Endothelial cell (in vitro differentiated cells): ENCODE data around the gene DNAH3. TPM values are rescaled to one million over a fixed set of nuclear protein-coding genes. Genes with fewer than 3 reads are reported as not detected.

Experiments
- DNase-seq: peaks from one replicate; pipeline ENCODE4 v3.0.0; 2021; ENCODE audit warnings: low spot score
- H3K27ac Mint-ChIP-seq: one replicate; pipeline ENCODE4 v1.8.0; 2021; ENCODE audit warnings: mixed read lengths, inconsistent platforms; ENCODE audit not compliant: unreplicated experiment
- H3K27me3 Mint-ChIP-seq: one replicate; pipeline ENCODE4 v1.8.0; 2021; ENCODE audit warnings: mild to moderate bottlenecking, moderate library complexity, mixed read lengths, inconsistent platforms; ENCODE audit not compliant: unreplicated experiment
- H3K36me3 Mint-ChIP-seq: one replicate; pipeline ENCODE4 v1.8.0; 2021; ENCODE audit warnings: mild to moderate bottlenecking, low read depth, mixed read lengths, inconsistent platforms; ENCODE audit not compliant: unreplicated experiment
- H3K4me1 Mint-ChIP-seq: one replicate; pipeline ENCODE4 v1.8.0; 2021; ENCODE audit warnings: mild to moderate bottlenecking, mixed read lengths, inconsistent platforms; ENCODE audit not compliant: unreplicated experiment
- H3K4me3 Mint-ChIP-seq: one replicate; pipeline ENCODE4 v1.8.0; 2021; ENCODE audit warnings: mild to moderate bottlenecking, mixed read lengths, inconsistent platforms; ENCODE audit not compliant: unreplicated experiment
- H3K9me3 Mint-ChIP-seq: one replicate; pipeline ENCODE4 v1.8.0; 2021; ENCODE audit warnings: mixed read lengths, inconsistent platforms; ENCODE audit not compliant: unreplicated experiment
- CTCF ChIP-seq: fragments of 200-600 bp; sonication (generic); IDR thresholded peaks from one replicate; pipeline ENCODE4 v1.5.0; 2021; ENCODE audit warnings: antibody characterized with exemption; ENCODE audit not compliant: unreplicated experiment
- total RNA-seq: library from RNA; stranded (reverse); fragmentation: NEBNext Ultra II Directional; extraction: Animal tissue kit (Norgen Biotek cat#: 25700); gene quantifications from one replicate; pipeline ENCODE4 v1.2.1, GENCODE V29; 2021; ENCODE audit not compliant: unreplicated experiment

The DNAH3 gene
- total RNA-seq, 1 donor from 2014 or later = 0.05 TPM

DNA sequence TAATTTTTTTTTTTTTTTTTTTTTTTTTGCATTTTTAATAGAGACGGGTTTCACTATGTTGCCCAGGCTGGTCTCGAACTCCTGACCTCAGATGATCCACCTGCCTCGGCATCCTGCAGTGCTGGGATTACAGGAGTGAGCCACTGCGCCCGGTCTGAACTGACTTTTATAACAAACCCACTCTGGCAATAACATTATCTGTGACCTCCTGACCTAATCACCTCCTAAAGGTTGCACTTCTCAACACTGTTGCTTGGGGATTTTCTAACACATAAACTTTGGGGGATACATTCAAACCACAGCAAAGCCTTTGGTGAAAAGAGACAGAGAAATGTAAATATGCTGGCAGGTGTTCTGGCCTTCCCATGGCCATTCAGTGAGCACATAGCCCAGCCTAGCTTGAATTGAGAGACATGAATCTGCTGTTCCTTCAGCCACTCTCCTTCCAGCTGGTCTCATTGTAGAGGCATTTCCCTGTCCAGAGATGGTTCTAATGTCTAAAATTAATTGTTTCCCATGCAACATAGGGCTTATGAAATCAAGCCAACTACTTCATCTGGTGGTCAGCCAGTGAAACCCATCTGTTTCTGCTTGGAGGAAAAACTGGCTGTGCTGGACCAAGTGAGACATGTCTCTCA lies 221.8 kb downstream of the DNAH3 start:
- Mint-ChIP-seq H3K9me3 (no peaks in the 10 kb centered on the region), H3K27me3 (no peaks in the 10 kb centered on the region), H3K27ac (no peak overlapping the region), H3K36me3 (peaks cover 4% of the 10 kb centered on the region), H3K4me3 (no peak overlapping the region), H3K4me1 (no peaks in the 10 kb centered on the region)
- TF ChIP-seq CTCF = no peak
- no peak for DNase-seq

GRCh38 chr16:20925751-20926150 lies 224.9 kb downstream of the DNAH3 start:
- Mint-ChIP-seq H3K36me3 (peaks cover 4% of the 10 kb centered on the region), H3K27me3 (no peaks in the 10 kb centered on the region), H3K4me1 (no peaks in the 10 kb centered on the region), H3K9me3 (no peaks in the 10 kb centered on the region), H3K27ac (no peak overlapping the region), H3K4me3 (no peak overlapping the region)
- DNase-seq = no peak
- no peak for TF ChIP-seq CTCF

DNA sequence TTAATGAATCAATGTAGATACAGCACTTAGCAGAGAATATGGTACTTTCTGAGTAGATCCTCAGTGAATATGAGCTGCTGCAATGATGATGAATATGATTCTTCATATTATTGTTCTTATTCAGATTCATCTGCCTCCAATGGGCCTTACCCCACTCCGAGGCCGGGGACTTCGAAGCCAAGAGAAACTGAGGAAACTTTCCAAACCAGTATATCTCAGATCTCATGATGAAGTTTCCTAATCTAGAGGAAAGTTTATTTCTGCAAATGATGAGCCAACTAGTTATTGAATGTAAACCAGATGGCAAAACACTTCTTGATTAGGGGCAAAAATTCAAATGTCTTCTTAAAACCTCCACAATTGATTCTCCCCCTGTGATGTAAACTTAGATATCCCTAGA lies 226.8 kb downstream of the DNAH3 start:
- no peak for DNase-seq
- Mint-ChIP-seq H3K4me3 (no peak overlapping the region), H3K9me3 (no peaks in the 10 kb centered on the region), H3K36me3 (peaks cover 4% of the 10 kb centered on the region), H3K4me1 (no peaks in the 10 kb centered on the region), H3K27me3 (peaks cover 1% of the 10 kb centered on the region), H3K27ac (no peak overlapping the region)
- no peak for TF ChIP-seq CTCF

DNA sequence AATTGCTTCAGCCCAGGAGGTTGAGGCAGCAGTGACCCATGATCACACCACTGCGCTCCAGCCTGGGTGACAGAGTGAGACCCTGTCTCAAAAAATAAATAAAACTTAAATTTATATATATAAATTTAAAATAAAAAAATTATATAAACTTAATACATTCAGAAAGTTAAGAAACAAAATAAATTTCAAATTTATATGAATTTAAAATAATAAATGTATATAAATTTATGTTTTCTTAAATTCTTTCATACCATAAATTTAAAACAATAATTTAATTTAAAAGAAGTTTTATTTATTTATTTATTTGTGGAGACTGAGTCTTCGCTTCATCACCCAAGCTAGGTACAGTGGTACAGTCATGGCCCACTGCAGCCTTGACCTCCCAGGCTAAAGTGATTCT lies 229.8 kb downstream of the DNAH3 start:
- no peak for DNase-seq
- Mint-ChIP-seq H3K9me3 (no peaks in the 10 kb centered on the region), H3K27me3 (peaks cover 1% of the 10 kb centered on the region), H3K27ac (no peak overlapping the region), H3K4me1 (no peaks in the 10 kb centered on the region), H3K36me3 (peaks cover 8% of the 10 kb centered on the region), H3K4me3 (no peak overlapping the region)
- TF ChIP-seq CTCF = no peak

- H3K9me3 Mint-ChIP-seq = no peaks in the 10 kb centered on the region
- no peak overlapping the region for H3K4me3 Mint-ChIP-seq
- H3K4me1 Mint-ChIP-seq = no peaks in the 10 kb centered on the region
- no peak for DNase-seq
- no peak for TF ChIP-seq CTCF
- H3K27ac Mint-ChIP-seq = no peak overlapping the region
- H3K36me3 Mint-ChIP-seq = peaks cover 5% of the 10 kb centered on the region
- peaks cover 1% of the 10 kb centered on the region for H3K27me3 Mint-ChIP-seq
Measured at GRCh38 chr16:20920091-20920490, 230.6 kb downstream of the DNAH3 start.
